Keratinocyte (primary cell): Measurements from ENCODE around the gene PSMA4. TPM values are rescaled to one million over a fixed set of nuclear protein-coding genes. Genes with fewer than 3 reads are reported as not detected.

Experiments used
- DNase-seq: peaks from one replicate; pipeline ENCODE4 v3.0.0-alpha.2; 2011; ENCODE audit warnings: low read depth, missing footprints, low spot score
- FAIRE-seq: peaks from 2 replicates; lab custom pipeline; 2011; peaks lifted over from hg19 to GRCh38; lab: Jason Lieb, UNC
- H2AFZ ChIP-seq: 2 replicates; pipeline ENCODE4 v1.6.0; 2012; ENCODE audit warnings: low read length, control low read depth, inconsistent platforms; ENCODE audit not compliant: control insufficient read depth
- H3K27ac ChIP-seq: 2 replicates; pipeline ENCODE4 v1.5.1; 2011; ENCODE audit warnings: low read length; ENCODE audit not compliant: control insufficient read depth, insufficient read depth
- H3K27me3 ChIP-seq: 3 replicates; pipeline ENCODE4 v1.6.0; 2011; ENCODE audit warnings: low read length; ENCODE audit not compliant: control insufficient read depth, insufficient read depth; ENCODE audit errors: extremely low read depth
- H3K36me3 ChIP-seq, 2 experiments: 2 replicates in 1 of 2; 3 replicates in 1 of 2; pipeline ENCODE4 v1.5.1; 2011; ENCODE audit warnings: low read length in 2 of 2, mild to moderate bottlenecking in 1 of 2; ENCODE audit not compliant: control insufficient read depth in 2 of 2, insufficient read depth in 2 of 2; ENCODE audit errors: extremely low read depth in 1 of 2
- H3K4me1 ChIP-seq: 3 replicates; pipeline ENCODE4 v1.5.1; 2011; ENCODE audit warnings: low read length; ENCODE audit not compliant: control insufficient read depth, insufficient read depth; ENCODE audit errors: extremely low read depth
- H3K4me2 ChIP-seq: 3 replicates; pipeline ENCODE4 v1.6.0; 2011; ENCODE audit warnings: low read depth, low read length; ENCODE audit not compliant: control insufficient read depth, insufficient read depth; ENCODE audit errors: extremely low read depth
- H3K4me3 ChIP-seq, 3 experiments: fragments of 200-600 bp in 1 of 3; sonication (generic) in 1 of 3; 2 replicates in 2 of 3; 3 replicates in 1 of 3; pipeline ENCODE4 v1.5.1; 2011 to 2016; ENCODE audit warnings: low read length in 3 of 3, mild to moderate bottlenecking in 3 of 3, control low read depth in 2 of 3, inconsistent platforms in 1 of 3, low read depth in 1 of 3, mixed read lengths in 1 of 3, mixed run types in 1 of 3, moderate library complexity in 1 of 3; ENCODE audit not compliant: control insufficient read depth in 2 of 3, insufficient read depth in 2 of 3; ENCODE audit errors: extremely low read depth in 1 of 3
- H3K79me2 ChIP-seq: 2 replicates; pipeline ENCODE4 v1.6.0; 2012; ENCODE audit warnings: low read length; ENCODE audit not compliant: control insufficient read depth, insufficient read depth
- H3K9ac ChIP-seq: 3 replicates; pipeline ENCODE4 v1.6.0; 2011; ENCODE audit warnings: low read length; ENCODE audit not compliant: control insufficient read depth, insufficient read depth; ENCODE audit errors: extremely low read depth
- H3K9me1 ChIP-seq: 3 replicates; pipeline ENCODE4 v1.6.0; 2011; ENCODE audit warnings: low read length; ENCODE audit not compliant: control insufficient read depth, insufficient read depth; ENCODE audit errors: extremely low read depth
- H3K9me3 ChIP-seq: 2 replicates; pipeline ENCODE4 v1.5.1; 2012; ENCODE audit warnings: low read depth, low read length; ENCODE audit not compliant: control insufficient read depth
- H4K20me1 ChIP-seq: 3 replicates; pipeline ENCODE4 v1.6.0; 2011; ENCODE audit warnings: low read length; ENCODE audit not compliant: control insufficient read depth, insufficient read depth; ENCODE audit errors: extremely low read depth
- EZH2 ChIP-seq: IDR thresholded peaks from one replicate; pipeline ENCODE4 v1.6.1; 2012; ENCODE audit warnings: inconsistent platforms, mild to moderate bottlenecking, low read length, moderate library complexity
- dilution Hi-C: fragments of 300-500 bp; cut with MboI; formaldehyde crosslinking; loops from one replicate; pipeline ENCODE4 v1.7.0; 2020; ENCODE audit warnings: low sequenced_read_pairs; ENCODE audit not compliant: extremely low pct_ligation_motif_present
- polyA plus RNA-seq, 5 experiments: library from polyadenylated mRNA; depleted of rRNA in 3 of 5; stranded (reverse) in 3 of 5; stranded (forward) in 1 of 5; unstranded in 1 of 5; fragments of >200 nt; gene quantifications; 1 replicate in 1 of 5; 2 replicates in 3 of 5; 3 replicates in 1 of 5; pipeline versions ENCODE4 v1.2.1 to v1.2.3, GENCODE V29; 2011 to 2012; ENCODE audit warnings: missing spikeins in 2 of 5, low read depth in 1 of 5, low replicate concordance in 1 of 5
- TF ChIP-seq, protein P1 (sequence below), 3 experiments: IDR thresholded peaks in 1 of 3; conservative IDR thresholded peaks in 1 of 3; optimal IDR thresholded peaks in 1 of 3; 2 replicates in 2 of 3; 3 replicates in 1 of 3; pipeline versions ENCODE3 to v1.5.1; 2011; ENCODE audit warnings: low read length in 3 of 3, mild to moderate bottlenecking in 3 of 3, moderate library complexity in 2 of 3, control low read depth in 1 of 3, inconsistent platforms in 1 of 3; ENCODE audit not compliant: insufficient read depth in 2 of 3; ENCODE audit errors: extremely low read depth in 1 of 3

Gene PSMA4
- polyA plus RNA-seq, 1 donor (not counting 4 experiments of a cell fraction or from before 2014, with no cell fraction given) = 432 TPM

DNA sequence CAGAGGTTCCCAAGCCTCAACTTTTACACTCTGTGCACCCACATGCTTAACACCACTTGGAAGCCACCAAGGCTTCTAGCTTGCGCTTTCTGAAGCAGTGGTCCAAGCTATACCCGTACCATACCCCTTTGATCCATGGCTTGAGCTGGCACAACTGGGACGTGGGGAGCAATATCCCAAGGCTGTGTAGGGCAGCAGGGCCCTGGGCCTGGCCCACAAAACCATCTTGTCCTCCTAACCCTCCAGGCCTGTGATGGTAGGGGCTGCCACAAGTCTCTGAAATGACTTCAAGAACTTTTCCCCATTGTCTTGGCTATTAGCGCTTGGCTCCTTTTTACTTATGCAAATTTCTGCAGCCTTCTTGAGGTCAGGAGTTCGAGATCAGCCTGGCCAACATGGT, 16.0 kb upstream of the PSMA4 start:
- TF ChIP-seq EZH2 = no peak
- TF ChIP-seq, protein P1, sequence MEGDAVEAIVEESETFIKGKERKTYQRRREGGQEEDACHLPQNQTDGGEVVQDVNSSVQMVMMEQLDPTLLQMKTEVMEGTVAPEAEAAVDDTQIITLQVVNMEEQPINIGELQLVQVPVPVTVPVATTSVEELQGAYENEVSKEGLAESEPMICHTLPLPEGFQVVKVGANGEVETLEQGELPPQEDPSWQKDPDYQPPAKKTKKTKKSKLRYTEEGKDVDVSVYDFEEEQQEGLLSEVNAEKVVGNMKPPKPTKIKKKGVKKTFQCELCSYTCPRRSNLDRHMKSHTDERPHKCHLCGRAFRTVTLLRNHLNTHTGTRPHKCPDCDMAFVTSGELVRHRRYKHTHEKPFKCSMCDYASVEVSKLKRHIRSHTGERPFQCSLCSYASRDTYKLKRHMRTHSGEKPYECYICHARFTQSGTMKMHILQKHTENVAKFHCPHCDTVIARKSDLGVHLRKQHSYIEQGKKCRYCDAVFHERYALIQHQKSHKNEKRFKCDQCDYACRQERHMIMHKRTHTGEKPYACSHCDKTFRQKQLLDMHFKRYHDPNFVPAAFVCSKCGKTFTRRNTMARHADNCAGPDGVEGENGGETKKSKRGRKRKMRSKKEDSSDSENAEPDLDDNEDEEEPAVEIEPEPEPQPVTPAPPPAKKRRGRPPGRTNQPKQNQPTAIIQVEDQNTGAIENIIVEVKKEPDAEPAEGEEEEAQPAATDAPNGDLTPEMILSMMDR (optimal IDR thresholded peaks at IDR 0.05 in 1 of 3, IDR thresholded peaks at IDR 0.05 in 1 of 3, conservative IDR thresholded peaks at IDR 0.05 in 1 of 3; ENCODE audit: extremely low read depth in 1 of 3, insufficient read depth in 2 of 3, low read length in 3 of 3) = no peak

DNA sequence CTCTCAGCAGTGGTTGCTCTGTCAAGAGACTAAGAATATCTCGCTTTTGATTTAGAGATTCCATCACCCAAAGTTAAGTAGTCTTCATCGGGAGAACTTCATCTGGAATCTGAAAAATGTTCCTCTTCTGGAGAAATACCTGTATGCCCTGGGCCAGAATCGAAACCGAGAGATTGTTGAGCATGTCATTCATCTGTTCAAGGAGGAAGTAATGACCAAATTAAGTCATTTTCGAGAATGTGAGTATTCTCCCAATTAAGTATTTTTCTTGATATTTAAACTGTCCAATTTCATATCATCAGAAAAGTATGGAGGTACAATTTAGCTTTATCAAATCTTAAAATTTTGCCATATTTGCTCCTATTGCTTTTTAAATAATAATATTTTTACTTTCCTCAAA, 12.9 kb upstream of the PSMA4 start:
- dilution Hi-C loops = no loop called here
- H3K4me3 ChIP-seq = no peak overlapping the region
- DNase-seq (no peak), FAIRE-seq (no peak)
- H2AFZ ChIP-seq = no peak overlapping the region
- H3K9ac ChIP-seq = no peak overlapping the region
- H3K4me2 ChIP-seq = no peak overlapping the region
- no peaks in the 10 kb centered on the region for H3K36me3 ChIP-seq
- TF ChIP-seq, protein P1 (optimal IDR thresholded peaks at IDR 0.05 in 1 of 3, IDR thresholded peaks at IDR 0.05 in 1 of 3, conservative IDR thresholded peaks at IDR 0.05 in 1 of 3; ENCODE audit: extremely low read depth in 1 of 3, insufficient read depth in 2 of 3, low read length in 3 of 3) = no peak
- no peak for TF ChIP-seq EZH2
- H3K27me3 ChIP-seq = no peaks in the 10 kb centered on the region
- no peak overlapping the region for H3K27ac ChIP-seq
- H3K4me1 ChIP-seq = no peaks in the 10 kb centered on the region
- H4K20me1 ChIP-seq = no peaks in the 10 kb centered on the region
- no peaks in the 10 kb centered on the region for H3K79me2 ChIP-seq
- no peaks in the 10 kb centered on the region for H3K9me3 ChIP-seq
- H3K9me1 ChIP-seq = no peaks in the 10 kb centered on the region

More for the DNA sequence above, 16.0 kb upstream of the PSMA4 start:
- dilution Hi-C loops = no loop called here
- Histone ChIP-seq H2AFZ (no peak overlapping the region), H3K4me2 (no peak overlapping the region), H3K27ac (no peak overlapping the region), H3K27me3 (no peaks in the 10 kb centered on the region), H3K4me3 (no peak overlapping the region), H3K79me2 (no peaks in the 10 kb centered on the region), H3K4me1 (no peaks in the 10 kb centered on the region), H4K20me1 (no peaks in the 10 kb centered on the region), H3K9me1 (no peaks in the 10 kb centered on the region), H3K36me3 (no peaks in the 10 kb centered on the region), H3K9me3 (no peaks in the 10 kb centered on the region), H3K9ac (no peak overlapping the region)
- FAIRE-seq (no peak), DNase-seq (no peak)
